ENCODE results near the gene ZNF286A. TPM values are rescaled to one million over a fixed set of nuclear protein-coding genes. Genes with fewer than 3 reads are reported as not detected.

The ZNF286A gene
- total and polyA plus RNA-seq, 3 donors from 2014 or later = 17.6 to 30.7 (median 21.1) TPM

- intact Hi-C loops (cut with DNase I; ENCODE audit: low total_unique reads) = no loop called here
- no peaks in the 10 kb centered on the region for H3K36me3 ChIP-seq (ENCODE audit: low read depth, missing control alignments)
- no peak overlapping the region for H3K4me3 ChIP-seq
- WGBS, 2 donors = 93 to 97% methylated on average over 6 of the region's 6 CpGs
- no peak overlapping the region for H3K27ac ChIP-seq
- peaks cover 8% of the 10 kb centered on the region for H3K4me1 ChIP-seq
- no peak for DNase-seq
- no peaks in the 10 kb centered on the region for H3K9me3 ChIP-seq
- TF ChIP-seq CTCF (IDR thresholded peaks at IDR 0.05) = no peak
- TF ChIP-seq POLR2A (IDR thresholded peaks at IDR 0.05) = no peak
- H3K27me3 ChIP-seq = no peaks in the 10 kb centered on the region
These were observed 40.3 kb upstream of the ZNF286A start for GRCh38 chr17:15659236-15659635.

GRCh38 chr17:15659663-15660062 lies 39.9 kb upstream of the ZNF286A start:
- no peak overlapping the region for H3K4me3 ChIP-seq
- H3K4me1 ChIP-seq = peaks cover 8% of the 10 kb centered on the region
- intact Hi-C loops (cut with DNase I; ENCODE audit: low total_unique reads) = no loop called here
- H3K27me3 ChIP-seq = no peaks in the 10 kb centered on the region
- no peaks in the 10 kb centered on the region for H3K36me3 ChIP-seq (ENCODE audit: low read depth, missing control alignments)
- no peak overlapping the region for H3K27ac ChIP-seq
- WGBS, 2 donors = 67 to 89% methylated on average over 4 of the region's 4 CpGs
- no peak for TF ChIP-seq POLR2A (IDR thresholded peaks at IDR 0.05)
- TF ChIP-seq CTCF (IDR thresholded peaks at IDR 0.05) = no peak
- no peak for DNase-seq
- H3K9me3 ChIP-seq = no peaks in the 10 kb centered on the region

GRCh38 chr17:15660077-15660476 lies 39.5 kb upstream of the ZNF286A start:
- Histone ChIP-seq H3K27ac (no peak overlapping the region), H3K4me1 (peaks cover 4% of the 10 kb centered on the region), H3K4me3 (no peak overlapping the region), H3K27me3 (no peaks in the 10 kb centered on the region), H3K36me3 (ENCODE audit: low read depth, missing control alignments) (no peaks in the 10 kb centered on the region), H3K9me3 (no peaks in the 10 kb centered on the region)
- TF ChIP-seq POLR2A (IDR thresholded peaks at IDR 0.05) = no peak
- no peak for TF ChIP-seq CTCF (IDR thresholded peaks at IDR 0.05)
- intact Hi-C loops (cut with DNase I; ENCODE audit: low total_unique reads) = no loop called here
- 86 to 92% methylated on average over 3 of the region's 3 CpGs for WGBS, 2 donors
- DNase-seq = no peak

- WGBS, 2 donors = 85 to 92% methylated on average over 3 of the region's 3 CpGs
- H3K4me3 ChIP-seq = no peak overlapping the region
These were observed 36.9 kb upstream of the ZNF286A start for GRCh38 chr17:15662681-15663080.

More at GRCh38 chr17:15662681-15663080, 36.9 kb upstream of the ZNF286A start:
- Histone ChIP-seq H3K27ac (no peak overlapping the region), H3K27me3 (no peaks in the 10 kb centered on the region), H3K4me1 (peaks cover 2% of the 10 kb centered on the region), H3K36me3 (ENCODE audit: low read depth, missing control alignments) (no peaks in the 10 kb centered on the region), H3K9me3 (no peaks in the 10 kb centered on the region)
- TF ChIP-seq POLR2A (IDR thresholded peaks at IDR 0.05) = no peak
- TF ChIP-seq CTCF (IDR thresholded peaks at IDR 0.05) = no peak
- intact Hi-C loops (cut with DNase I; ENCODE audit: low total_unique reads) = no loop called here
- no peak for DNase-seq

Data from testis (tissue), 3 donors.